GM12873 (cell line): ENCODE measurements around the gene BPHL.

ENCODE experiments used
- TF ChIP-seq, protein P1 (sequence below): IDR thresholded peaks from 2 replicates; pipeline ENCODE4 v1.5.1; 2012; ENCODE audit warnings: low read depth, mild to moderate bottlenecking, moderate library complexity, low read length, control low read depth; ENCODE audit not compliant: insufficient read depth; ENCODE audit errors: missing control alignments

Gene BPHL

DNA sequence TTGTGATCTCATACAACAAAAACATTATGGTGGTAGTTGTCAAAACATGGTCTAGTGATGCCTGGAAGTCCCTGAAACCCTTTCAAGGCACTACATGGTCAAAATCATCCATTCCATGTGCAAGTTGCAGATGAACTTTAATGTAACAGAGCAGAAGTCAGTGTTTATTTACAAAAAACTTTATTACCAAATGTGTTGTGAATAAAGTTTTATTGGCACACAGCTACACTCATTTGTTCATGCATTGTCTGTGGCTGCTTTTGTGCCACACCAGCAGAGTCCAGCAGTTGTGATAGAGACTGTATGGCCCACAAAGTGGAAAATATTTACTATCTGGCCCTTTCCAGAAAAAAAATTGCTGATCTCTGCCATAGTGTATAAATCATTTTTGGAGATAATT lies 82.2 kb downstream of the BPHL start:
- TF ChIP-seq, protein P1, sequence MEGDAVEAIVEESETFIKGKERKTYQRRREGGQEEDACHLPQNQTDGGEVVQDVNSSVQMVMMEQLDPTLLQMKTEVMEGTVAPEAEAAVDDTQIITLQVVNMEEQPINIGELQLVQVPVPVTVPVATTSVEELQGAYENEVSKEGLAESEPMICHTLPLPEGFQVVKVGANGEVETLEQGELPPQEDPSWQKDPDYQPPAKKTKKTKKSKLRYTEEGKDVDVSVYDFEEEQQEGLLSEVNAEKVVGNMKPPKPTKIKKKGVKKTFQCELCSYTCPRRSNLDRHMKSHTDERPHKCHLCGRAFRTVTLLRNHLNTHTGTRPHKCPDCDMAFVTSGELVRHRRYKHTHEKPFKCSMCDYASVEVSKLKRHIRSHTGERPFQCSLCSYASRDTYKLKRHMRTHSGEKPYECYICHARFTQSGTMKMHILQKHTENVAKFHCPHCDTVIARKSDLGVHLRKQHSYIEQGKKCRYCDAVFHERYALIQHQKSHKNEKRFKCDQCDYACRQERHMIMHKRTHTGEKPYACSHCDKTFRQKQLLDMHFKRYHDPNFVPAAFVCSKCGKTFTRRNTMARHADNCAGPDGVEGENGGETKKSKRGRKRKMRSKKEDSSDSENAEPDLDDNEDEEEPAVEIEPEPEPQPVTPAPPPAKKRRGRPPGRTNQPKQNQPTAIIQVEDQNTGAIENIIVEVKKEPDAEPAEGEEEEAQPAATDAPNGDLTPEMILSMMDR, result no peak

DNA sequence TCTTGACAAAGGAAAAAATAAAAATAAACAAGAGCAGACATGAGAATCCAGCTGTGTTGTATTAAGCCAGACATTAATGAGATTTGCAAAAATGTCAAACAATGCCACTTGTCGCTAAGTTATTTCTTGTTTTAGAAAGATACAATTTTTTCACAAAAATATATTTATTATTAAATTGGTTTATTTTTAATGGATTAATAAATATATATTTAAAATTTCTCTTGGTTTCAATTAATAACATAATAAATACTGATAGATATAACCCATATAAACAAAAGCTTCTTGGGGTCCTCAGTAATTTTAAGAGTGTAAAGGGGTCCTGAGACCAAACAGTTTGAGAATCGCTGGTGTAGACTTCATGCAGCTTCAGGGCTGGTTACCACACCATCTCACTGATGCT lies 82.9 kb downstream of the BPHL start:
- TF ChIP-seq, protein P1, result no peak
